Cardiac septum (tissue), 1 donor: ENCODE results near the gene FAHD1. TPM values are rescaled to one million over a fixed set of nuclear protein-coding genes. Genes with fewer than 3 reads are reported as not detected.

ENCODE experiments used
- DNase-seq: peaks from one replicate; pipeline ENCODE4 v3.0.0-alpha.2; 2020; ENCODE audit warnings: low spot score
- intact Hi-C: fragments of 100-400 bp; cut with DNase I; formaldehyde crosslinking; loops from one replicate; pipeline ENCODE4 v1.14.0; 2022
- total RNA-seq: library from RNA; stranded (reverse); fragmentation: NEBNext Ultra II Directional; extraction: Animal tissue kit (Norgen Biotek cat#: 25700); gene quantifications from one replicate; pipeline ENCODE4 v1.2.1, GENCODE V29; 2021
- donor health status: DM: no; HTN: no; CAD: no.

The FAHD1 gene
- total RNA-seq, 1 donor from 2014 or later, result 20.5 TPM

GRCh38 chr16:1825864-1826690 lies 929 bp upstream of the FAHD1 start:
- DNase-seq, result peak; percentile 86
- intact Hi-C loops, result loop anchor here (5.0 kb wide), 1 partner anchor 349 kb away; the partner anchor contains the start of gene CLCN7

- intact Hi-C loops, result loop anchor here (5.0 kb wide), 1 partner anchor 352 kb away; the partner anchor contains the start of gene CLCN7
- DNase-seq, result no peak
Observed at GRCh38 chr16:1828645-1829410, 1.8 kb downstream of the FAHD1 start.

GRCh38 chr16:1830213-1830612 lies 3.2 kb downstream of the FAHD1 start:
- DNase-seq, result no peak
- intact Hi-C loops, result no loop called here

DNA sequence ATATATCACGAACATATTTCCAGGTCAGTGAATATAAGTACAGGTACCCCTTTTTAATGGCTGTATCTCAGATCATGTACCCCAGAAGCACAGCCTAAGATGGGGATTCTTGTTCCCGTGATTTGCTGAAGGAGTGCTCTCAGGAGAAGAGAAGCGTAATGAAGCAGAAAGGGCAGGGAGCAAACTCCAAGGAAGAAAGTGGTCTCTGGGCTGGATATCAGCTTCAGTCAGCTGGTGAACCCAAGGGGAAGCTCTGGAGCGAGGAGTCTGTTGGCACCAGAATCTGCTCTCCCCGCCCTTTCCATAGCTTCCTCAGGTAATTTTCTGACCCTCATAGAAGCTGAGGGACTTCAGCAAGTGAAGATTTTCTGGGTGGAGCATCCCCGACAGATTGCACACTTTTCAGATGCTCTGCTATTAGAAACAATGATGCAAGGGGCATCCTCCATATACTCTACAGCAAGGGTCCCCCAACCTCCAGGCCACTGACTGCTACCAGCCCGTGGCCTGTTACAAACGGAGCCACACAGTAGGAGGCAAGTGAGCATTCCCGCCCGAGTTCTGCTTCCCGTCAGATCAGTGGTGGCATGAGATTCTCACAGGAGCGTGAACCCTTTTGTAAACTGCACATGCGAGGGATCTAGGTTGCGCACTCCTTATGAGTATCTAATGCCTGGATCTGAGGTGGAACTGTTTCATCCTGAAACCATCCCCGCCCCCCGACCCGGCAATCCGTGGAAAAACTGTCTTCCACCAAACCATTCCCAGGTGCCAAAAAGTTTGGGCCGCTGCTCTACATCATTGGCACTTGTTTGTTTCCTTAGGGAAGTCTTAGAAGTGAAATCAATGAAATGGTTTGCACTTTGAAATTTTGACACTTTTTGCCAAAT lies 4.4 kb downstream of the FAHD1 start:
- DNase-seq, result no peak
- intact Hi-C loops, result no loop called here

DNA sequence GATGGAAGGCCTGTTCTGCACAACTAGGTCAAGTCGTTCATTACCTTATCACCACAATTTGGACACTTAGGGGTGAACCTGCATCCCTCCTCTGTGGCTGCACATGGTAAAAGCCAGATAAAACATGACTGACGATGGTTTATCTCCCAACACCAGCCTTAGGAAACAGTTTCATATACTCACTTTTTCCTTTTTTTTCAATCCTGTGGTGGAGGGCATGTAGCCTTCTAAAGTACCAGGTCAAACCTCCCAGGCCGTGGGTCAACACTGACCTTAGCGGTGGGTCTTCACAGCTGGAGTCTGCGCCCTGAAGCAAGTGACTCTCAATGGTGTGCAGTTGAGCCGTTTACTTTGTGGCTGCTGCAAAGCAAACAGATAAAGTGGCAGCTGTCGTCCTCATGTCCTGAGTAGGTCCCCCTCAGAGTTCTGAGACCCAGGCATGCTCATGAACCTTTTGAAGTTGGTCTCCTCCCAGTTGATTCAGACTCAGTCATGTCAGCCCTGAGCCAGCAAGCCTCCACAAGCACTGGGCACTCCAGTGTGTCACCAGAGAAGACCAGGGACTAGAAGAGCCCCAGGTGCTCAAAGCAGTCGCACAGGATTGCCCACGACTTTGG lies 5.9 kb downstream of the FAHD1 start:
- intact Hi-C loops, result no loop called here
- no peak for DNase-seq

DNA sequence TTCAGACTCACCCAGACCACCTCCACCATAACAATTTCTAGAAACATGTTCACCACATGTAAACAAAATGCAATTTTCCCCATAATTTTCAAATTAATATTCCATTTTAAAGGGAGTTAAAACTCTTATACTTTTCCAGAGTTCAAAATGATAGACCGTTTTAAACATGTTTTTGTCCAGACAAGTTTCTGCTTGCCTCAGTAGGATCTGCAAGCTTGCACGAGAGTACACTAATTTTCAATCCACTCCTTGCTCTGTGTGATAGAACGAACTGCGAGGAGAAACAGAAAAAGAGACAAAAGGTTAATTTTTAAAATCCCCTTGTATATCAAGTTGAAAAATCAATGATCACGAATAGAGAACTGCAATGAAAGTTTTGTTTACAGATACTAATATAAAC lies 7.1 kb downstream of the FAHD1 start:
- DNase-seq, result no peak
- intact Hi-C loops, result no loop called here

DNA sequence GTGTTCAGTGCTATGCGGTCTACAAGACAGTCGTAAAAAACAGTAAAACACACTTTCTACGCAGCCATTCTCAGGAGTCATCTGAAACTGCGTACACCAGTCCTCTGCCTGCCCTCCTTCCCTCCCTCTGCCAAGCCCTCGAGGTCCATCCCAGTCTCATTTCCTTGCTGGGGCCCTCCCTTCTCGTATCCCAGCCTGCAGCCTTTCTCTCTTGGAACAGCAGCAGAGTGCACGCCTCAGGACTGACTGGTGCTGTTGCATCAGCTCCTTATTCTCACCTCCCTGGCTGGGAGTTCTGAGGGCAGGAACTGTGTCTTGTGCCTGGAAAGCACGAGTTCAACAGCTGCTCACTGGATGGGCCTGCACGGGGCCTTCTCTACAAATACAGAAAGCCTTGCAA lies 12.5 kb downstream of the FAHD1 start:
- no peak for DNase-seq
- intact Hi-C loops, result no loop called here

DNA sequence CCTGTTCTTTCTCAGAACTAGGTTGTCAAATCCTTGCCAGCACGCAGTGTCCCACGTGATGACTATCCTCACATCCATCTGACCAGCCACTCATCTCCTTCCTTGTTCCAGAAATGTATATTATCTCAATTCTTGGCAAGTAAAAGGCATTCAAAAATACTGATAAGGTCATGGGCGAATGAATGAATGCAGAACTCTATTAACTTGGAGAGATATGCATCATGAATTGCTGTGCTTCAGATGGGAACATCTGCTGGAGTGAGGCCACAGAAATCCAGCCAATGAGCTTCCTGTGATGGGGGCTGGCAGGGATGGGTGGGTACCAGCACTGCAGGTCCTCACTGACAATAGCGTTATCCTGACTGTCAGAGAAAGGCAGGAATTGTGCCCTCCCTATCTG lies 19.0 kb downstream of the FAHD1 start:
- intact Hi-C loops, result no loop called here
- no peak for DNase-seq

GRCh38 chr16:1846416-1846815 lies 19.4 kb downstream of the FAHD1 start:
- intact Hi-C loops, result no loop called here
- DNase-seq, result no peak

DNA sequence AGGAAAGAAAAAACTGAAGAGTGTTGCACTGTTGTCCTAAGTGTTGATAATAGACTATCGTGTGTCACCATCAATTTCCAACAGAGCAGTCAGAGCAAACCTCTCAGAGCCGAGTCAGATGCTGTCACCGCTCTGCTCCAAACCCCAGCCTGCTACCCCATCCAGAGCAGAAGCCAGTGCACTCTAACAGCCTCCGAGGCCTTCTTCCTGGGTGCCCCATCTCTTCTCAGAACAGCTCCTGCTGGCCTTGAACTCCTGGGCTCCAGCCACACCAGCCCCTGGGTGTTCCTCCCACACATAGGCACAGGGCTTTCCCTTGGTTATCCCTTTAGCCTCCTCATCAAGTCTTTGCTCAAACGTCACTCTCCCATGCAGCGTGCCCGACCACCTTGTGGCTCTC lies 24.0 kb downstream of the FAHD1 start:
- DNase-seq, result no peak
- intact Hi-C loops, result no loop called here

DNA sequence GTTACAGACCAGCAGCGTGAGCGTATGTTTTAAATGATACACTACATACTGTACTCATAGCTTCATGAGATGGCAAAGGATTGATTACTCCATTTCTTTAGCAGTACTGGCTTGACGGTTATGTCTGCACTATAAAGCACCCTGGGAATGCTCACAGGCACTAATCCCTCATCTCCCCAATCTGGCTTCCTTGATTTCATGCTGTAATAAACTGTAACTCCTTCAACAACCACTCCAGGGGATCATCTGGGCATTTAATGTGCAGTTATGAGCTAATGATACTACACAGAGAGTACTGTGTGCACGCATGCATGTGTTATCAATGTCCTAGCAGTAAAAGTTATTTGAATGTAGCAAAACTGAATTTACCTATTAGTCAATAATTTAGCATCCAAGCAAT lies 24.8 kb downstream of the FAHD1 start:
- no peak for DNase-seq
- intact Hi-C loops, result no loop called here

DNA sequence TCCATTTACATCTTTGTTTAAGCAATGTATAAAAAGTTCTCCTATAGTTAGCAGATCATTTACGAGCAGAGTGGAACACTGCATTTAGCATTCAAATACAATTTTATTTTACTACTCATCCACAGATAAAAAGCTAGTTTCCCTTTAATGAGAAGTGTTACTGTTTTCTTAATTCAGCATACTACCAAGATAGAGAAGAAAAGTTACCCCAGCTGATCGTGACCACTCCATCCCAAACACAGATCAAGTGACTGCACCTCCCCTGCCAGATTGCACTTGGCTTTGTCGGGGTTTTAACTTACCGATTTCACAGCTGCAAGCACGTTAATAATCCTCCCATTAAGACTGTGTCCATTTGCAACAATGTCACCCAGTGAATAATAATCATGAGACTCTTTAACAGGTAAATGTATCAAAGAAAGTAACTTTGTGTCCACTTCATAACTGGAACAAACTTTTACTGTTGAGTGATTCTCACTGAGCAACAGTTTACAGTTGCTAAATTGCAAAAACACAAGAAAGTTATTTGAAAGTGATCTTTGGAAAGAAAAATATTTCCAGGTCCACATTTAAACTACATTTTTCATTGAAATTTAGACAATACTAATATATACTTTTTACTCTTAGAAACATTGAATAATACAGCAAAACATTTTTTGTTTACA lies 30.6 kb downstream of the FAHD1 start:
- intact Hi-C loops, result no loop called here
- no peak for DNase-seq

DNA sequence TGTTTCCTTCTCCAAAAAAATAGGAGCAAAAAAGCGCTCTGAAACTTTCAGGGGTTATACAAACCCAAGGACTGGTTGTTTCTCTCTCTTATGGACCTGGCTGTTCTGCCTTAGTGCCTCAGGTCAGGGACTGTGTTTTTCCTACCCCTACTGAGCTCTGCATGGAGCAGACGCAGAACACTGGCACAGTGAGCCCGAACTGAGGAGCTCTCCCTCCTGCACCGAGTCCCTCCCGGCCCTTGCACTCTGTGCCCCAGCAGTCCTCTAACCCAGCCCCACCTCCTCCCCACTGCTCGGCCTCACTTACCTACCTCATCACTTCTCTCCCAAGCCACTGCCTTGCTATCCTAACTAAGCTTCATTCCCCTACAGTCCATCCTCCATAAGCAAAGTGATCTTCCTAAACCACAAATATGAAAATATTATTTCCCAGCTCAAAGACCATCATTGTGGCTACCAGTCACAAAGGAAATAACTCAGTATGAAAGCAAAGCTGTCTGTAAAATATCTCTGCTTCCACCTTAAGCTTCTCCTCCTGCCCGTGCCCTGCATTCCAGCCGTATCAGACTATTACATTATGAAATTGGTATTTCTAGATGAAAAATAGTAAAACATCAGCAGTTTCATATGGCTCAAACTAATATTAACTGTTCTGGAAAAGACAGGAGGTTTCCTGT lies 31.3 kb downstream of the FAHD1 start:
- no peak for DNase-seq
- intact Hi-C loops, result no loop called here

DNA sequence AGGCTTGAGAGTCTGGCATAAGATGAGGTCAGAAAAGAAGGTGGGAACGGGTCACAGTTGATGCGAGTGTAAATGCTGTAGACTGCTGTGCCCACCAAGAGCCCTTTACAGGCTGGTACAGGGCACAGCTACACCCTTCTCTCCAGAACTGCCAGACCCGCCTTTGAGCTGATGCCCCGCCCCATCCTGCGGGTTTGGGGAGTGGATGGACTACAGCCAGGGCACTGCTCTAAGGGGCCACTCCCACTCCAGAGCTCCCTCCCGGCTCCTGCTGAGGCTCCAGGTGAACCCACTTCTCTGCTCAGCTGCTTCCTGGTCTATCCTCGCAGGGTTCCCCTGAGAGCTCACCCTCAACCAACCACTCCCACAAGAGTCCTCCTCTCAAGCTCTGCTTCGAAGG lies 32.6 kb downstream of the FAHD1 start:
- no peak for DNase-seq

DNA sequence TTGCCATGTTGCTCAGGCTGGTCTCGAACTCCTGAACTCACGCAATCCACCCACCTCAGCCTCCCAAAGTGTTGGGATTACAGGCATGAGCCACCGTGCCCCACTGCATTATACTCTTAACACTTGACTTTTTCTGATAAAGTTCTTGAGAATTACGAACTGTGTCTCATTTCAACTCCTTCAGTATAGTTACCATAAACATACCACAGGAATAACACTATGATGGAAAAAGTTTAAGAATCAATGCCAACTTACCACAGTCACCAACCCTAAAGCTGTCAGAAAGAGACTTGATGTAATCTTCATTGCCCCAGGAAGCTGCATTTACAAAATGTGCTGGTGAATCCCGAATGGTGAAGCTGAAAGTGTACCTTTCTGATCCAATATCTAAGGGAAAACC lies 34.7 kb downstream of the FAHD1 start:
- intact Hi-C loops, result loop anchor here (2.0 kb wide), 1 partner anchor 69 kb away; no protein-coding TSS in a partner anchor
- DNase-seq, result no peak

More for the DNA sequence above, 32.6 kb downstream of the FAHD1 start:
- intact Hi-C loops, result no loop called here

- intact Hi-C loops, result loop anchor here (2.0 kb wide), 1 partner anchor 68 kb away; no protein-coding TSS in a partner anchor
Observed at GRCh38 chr16:1862394-1862793, 35.4 kb downstream of the FAHD1 start.

DNA sequence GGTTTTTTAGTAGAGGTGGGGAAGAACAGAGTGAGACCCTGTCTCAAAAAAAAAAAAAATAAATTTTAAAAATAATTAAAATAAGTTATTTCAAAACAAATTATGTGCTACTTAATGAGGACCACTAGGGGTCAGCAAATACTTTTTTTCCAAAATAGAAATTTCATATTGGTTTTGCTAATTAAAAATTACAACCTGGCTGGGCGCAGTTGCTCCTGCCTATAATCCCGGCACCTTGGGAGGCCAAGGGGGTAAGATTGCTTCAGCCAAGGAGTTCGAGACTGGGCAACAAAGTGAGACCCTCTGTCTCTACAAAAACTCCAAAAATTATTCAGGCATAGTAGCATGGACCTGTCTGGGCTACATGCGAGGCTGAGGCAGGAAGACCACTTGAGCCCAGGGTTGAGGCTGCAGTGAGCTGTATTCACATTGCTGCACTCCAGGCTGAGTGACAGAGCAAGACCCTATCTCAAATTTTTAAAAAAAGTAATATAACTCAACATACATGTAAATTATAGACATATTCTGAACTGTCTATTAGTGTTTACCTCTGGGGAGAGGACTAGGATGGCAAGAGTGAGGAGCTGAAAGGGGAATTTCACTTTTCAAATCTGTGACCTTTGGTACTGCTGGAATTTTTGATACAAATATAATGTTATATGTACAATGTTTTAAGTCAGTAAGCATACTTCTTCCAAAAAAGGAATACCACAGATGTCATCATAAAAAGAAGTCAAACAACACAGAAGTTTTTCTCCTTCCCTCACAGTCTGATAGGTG lies 36.9 kb downstream of the FAHD1 start:
- no peak for DNase-seq
- intact Hi-C loops, result loop anchor here (2.0 kb wide), 1 partner anchor 67 kb away; no protein-coding TSS in a partner anchor

More at GRCh38 chr16:1862394-1862793, 35.4 kb downstream of the FAHD1 start:
- no peak for DNase-seq
